HG03520 (cell line): ENCODE results near the gene REC8.

Experiments
- ATAC-seq: cut with Tn5 transposase; IDR thresholded peaks from one replicate; pipeline ENCODE4 v1.9.1; 2021; ENCODE audit warnings: mild to moderate bottlenecking, moderate library complexity; ENCODE audit not compliant: unreplicated experiment

The REC8 gene

GRCh38 chr14:24224618-24225071 lies 52.8 kb downstream of the REC8 start:
- ATAC-seq = no peak

GRCh38 chr14:24226473-24226872 lies 54.6 kb downstream of the REC8 start:
- no peak for ATAC-seq

GRCh38 chr14:24228902-24229301 lies 57.0 kb downstream of the REC8 start:
- ATAC-seq = no peak
